GM12892 (cell line): ENCODE data around the gene NR2F2.

ENCODE experiments used
- POLR2A ChIP-seq: IDR thresholded peaks from 2 replicates; pipeline ENCODE4 v1.6.1; 2011; ENCODE audit warnings: low read depth, low read length, control low read depth
- POLR2AphosphoS5 ChIP-seq: IDR thresholded peaks from 2 replicates; pipeline ENCODE4 v1.6.1; 2011; ENCODE audit warnings: low read depth, low read length, control low read depth

- no peak for TF ChIP-seq POLR2AphosphoS5
- TF ChIP-seq POLR2A, result no peak
Observed at GRCh38 chr15:96356494-96357455, 26.3 kb downstream of the NR2F2 start.
